Stimulated activated CD8-positive, alpha-beta memory T cell treated with anti-CD3 and anti-CD28 coated beads, Interleukin-4, amount 100 ng/mL, for 48 hours (primary cell): ENCODE data around the gene TBX2.

Source experiments
- DNase-seq: peaks from one replicate; pipeline ENCODE4 v3.0.0-alpha.2; 2020

The TBX2 gene

GRCh38 chr17:61368832-61369450 is 30.7 kb upstream of the TBX2 start:
- no peak for DNase-seq

- DNase-seq = no peak
These were observed 29.9 kb upstream of the TBX2 start for GRCh38 chr17:61369751-61370150.

- no peak for DNase-seq
These were observed 28.5 kb upstream of the TBX2 start for GRCh38 chr17:61371179-61371578.

DNA sequence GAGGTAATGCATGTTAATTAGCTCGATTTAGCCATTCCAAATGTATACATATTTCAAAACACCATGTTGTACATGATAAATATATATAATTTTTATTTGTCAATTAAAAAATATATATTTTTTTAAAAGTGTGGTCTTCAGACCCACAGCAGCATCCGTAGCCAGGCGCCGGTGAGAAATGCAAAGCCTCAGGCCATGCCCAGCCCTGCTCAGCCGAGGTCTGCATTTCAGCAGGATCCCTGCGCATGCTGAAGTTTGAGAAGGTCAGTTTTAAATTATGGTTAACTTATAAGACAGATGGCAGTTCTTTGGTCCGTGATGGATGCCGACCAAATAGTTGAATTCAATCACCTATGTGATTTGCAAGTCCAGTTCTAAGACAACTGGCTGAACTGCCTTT is 28.0 kb upstream of the TBX2 start:
- DNase-seq = no peak

DNA sequence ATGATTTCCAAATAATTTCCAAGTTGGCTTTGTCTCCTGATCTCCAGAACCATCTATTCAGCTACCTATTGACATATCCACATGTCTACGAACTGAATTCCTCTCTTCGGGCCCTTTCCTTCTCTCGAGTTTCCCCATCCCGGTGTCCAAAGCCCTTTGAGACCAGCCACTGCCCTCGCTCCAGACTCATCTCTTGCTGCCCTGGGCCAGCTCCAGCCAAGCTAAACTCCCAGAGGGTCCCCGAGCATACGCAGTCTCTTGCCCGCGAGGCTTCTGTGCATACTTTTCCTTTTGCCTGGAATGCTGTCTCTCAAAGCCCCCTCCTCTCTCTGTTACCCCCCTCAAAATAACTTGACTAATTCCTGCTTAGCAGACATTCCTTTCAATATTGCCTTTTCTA is 27.2 kb upstream of the TBX2 start:
- DNase-seq = no peak

DNA sequence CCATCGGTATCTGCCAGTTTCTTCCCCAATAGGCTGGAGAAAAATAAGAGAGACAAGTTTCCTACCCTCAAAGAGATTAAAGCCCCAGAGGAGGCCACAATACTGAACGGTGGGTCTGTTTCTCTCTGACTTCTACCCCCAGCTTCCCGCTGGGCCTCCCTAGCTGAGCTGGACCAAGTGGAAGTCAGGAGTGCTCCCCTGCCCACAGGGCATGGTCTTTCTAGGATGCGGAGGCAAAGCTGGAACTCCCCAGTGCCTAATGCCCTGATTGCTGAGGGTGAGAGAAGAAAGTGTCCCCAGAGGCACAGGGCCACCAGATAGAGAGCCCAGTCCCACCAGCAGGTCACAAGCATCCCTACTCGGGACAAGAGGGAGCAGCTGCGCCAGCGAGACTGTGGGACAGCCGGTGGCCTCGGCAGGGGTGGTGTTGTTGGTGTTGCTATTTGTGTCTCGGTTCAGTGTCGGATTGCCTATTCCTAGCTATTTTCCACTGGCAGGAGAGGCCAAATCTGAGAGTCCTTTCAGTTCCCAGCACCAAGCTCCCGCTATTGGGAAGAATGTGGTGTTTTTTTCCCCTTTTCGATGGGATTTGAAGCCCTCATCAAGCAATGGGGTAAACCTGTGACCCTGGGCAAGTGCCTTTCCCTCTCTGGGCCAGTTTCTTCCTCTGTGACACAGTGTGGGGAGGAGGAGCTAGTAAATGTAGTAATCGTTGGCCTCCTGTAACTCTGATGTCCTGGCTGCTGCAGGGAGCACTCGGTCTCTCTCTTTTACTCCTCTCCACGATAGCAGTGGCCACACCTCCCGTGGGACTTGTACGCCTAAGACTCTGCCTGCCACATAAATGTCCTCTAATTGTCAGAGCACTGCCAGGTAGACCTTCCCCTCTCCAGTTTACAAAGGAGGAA is 22.5 kb upstream of the TBX2 start:
- no peak for DNase-seq

GRCh38 chr17:61378658-61379456 is 20.8 kb upstream of the TBX2 start:
- no peak for DNase-seq

DNA sequence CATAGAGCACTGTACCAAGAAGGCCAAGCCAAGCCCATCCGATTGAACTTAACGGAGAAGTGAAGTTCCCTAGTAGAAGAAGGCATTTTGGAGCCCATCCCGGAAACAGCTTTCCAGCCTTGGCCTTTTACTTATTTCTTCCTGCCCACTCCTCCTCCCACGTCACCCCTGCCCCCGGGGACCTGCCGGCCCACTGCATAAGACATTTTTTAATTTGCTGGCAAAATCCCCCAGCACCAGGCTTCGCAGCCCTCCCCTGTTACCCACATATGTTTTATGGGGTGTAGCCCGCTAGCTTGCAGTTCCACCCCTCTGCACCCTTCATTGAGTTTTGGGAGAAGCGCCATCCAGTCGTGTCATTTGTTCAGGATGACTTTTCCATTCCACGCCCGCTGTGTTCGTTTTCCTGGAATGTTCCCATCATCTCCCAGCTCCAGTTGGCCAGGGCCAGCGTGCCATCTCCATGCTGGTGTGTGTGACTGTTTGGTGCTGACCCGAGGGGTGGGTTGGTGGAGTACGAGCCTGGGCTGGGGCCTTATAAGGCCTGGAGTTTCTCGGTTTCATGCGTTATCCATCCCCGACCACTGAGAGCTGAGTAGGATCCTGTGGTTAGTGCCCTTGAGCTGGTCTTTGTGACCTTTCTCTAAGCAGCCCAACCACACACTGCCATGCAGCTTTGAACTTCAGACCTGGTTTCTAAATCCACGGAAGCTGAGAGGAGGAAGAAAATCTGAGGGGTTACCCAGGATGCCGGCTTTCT is 20.0 kb upstream of the TBX2 start:
- DNase-seq = no peak

DNA sequence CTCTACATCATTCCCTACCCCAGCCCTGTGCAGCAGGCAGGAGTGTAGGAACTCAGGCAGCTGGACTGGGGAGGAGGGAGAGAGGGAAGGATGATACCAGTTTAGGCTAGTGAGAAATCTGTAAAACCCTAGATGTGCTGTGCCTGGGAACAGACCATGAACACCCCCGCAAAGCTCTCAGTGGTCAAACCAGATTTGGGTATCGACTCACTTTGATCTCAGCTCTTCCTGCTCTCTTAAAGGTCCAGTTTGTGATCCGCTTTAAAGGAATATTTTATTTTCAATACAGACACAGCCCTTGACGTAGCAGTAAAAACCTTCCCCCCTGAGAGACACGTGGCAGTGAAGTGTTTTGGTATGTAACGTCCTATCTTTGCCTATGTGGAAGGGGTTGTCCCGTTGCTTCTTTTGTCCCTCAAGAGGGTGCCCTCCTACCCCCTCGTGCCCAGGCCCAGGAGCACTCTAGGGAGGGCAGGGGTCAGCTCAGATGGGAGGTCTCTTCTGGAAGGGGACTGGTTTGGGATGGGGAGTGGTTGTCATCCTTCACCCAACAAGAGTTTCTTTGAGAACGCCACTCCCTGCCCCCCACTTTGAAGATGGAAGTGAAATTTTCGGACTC is 19.3 kb upstream of the TBX2 start:
- no peak for DNase-seq

- DNase-seq = no peak
These were observed 18.7 kb upstream of the TBX2 start for GRCh38 chr17:61380836-61381525.

GRCh38 chr17:61381537-61381936 is 18.1 kb upstream of the TBX2 start:
- DNase-seq = no peak

- no peak for DNase-seq
These were observed 16.6 kb upstream of the TBX2 start for GRCh38 chr17:61382796-61383688.

DNA sequence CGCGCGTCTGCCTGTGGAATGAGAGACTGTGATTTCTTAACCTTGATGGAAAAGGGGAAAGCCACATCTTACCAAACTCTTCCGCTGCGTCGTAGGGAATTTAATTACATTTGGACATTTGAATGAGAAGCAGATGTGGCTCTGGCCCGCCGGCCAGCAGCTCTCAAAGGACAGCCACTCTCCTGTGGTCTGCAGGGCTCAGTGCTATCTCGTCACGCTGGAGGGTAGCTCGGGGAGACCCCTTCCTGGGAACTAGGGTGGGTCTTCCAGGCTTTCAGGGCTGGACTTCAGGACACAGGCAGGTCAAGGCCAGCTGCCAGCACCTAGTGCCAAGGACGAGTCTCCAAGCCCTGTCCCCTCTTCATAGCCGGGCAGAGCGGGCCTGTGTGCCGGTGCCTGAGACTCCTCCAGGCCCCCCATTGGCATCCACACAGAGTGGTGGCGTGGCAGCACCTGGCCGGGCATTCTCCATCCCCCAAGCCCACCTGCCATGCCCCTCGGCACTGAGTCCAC is 15.9 kb upstream of the TBX2 start:
- DNase-seq = no peak

GRCh38 chr17:61384354-61384691 is 15.3 kb upstream of the TBX2 start:
- no peak for DNase-seq

DNA sequence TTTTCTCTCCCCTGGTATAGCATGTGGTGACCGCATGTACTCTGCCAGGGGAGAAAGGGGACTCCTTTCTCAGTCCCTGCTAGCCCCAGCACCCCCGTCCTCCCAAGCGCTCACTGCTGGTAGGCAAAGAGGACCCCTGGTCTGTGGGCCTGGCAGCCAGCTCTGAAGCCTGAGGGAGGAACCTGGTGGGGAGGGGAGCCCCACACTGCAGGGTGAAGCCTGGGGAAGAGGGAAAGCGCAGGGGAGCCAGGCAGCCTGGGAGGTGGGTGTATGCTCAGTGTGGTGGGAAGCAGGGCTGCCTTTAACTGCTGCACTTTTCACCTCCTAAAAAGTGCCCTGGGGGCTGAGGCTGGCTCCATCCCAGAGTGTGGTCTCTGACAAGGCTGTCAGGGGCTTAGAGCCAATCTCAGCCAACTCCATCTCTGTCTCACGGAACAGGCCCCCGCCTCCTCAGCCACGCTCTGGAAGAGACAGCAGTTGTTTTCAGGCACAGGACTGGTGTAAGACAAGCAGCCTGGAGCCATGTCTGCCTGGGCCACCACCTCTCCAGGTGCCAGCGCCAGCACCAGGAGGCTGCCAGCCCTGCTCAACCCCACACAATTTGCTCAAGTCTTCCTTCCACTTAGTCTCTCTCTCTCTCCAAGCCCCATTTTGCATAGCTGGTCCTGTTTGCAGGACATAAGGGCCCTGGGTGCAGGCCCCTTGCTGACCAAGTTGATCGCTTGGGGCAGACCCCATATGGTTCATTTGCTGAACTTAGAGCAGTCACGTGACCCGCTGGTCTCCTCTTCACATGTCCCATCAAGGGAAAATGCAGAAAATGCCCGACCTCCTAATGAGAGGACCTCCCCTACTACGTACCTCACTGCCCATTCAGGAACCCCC is 14.7 kb upstream of the TBX2 start:
- DNase-seq = no peak

- DNase-seq = no peak
These were observed 13.9 kb upstream of the TBX2 start for GRCh38 chr17:61385577-61386236.

DNA sequence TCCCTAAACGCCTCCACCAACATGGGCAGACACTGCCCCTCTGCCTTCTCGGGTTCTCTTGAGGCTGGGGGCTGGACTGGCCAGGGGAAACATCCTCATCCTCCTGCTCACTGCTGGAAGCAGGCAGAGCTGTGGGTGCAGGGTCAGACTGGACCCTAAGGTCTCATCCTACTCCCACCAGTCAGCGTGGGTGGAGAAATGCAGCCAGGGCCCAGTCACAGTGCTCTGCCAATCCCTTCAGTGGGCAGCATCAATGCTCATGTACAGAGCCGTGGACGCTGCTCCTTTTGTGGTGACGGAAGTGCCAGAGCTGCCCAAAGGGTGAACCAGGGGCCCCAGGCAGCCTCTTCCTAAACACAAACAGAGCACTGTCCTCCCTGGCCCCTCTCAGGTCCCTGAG is 13.4 kb upstream of the TBX2 start:
- no peak for DNase-seq

DNA sequence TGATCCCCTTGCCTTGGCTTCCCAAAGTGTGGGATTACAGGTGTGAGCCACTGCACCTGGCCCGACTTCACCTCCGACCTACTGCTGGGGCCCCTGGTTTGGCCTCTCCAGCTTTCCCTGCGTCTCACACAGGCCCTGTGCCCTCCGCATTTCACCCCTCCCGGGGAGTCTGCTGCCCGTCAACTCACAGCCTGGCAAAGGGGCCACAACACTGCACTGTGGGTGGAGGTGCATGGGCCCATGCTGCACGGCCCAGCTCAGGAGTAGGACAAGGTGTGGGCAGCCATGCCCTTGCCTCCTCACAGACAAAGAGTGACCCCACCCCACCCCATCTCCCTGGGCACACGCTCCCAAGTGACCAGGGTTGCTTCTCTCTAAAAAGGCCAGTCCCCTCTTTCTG is 12.6 kb upstream of the TBX2 start:
- no peak for DNase-seq
